H1 (cell line): ENCODE results near the gene EGLN3. TPM values are rescaled to one million over a fixed set of nuclear protein-coding genes. Genes with fewer than 3 reads are reported as not detected.

ENCODE experiments used
- CTCF ChIA-PET: fragments of 300-600 bp; sonication (Branson Sonifier 250); formaldehyde crosslinking; loops from one replicate; lab custom pipeline; 2021; ENCODE audit not compliant: partially characterized antibody; lab: Charles Lee
- POLR2A ChIA-PET: fragments of 300-600 bp; sonication (Branson Sonifier 250); formaldehyde crosslinking; loops from one replicate; lab custom pipeline; 2021; ENCODE audit warnings: inconsistent platforms; ENCODE audit not compliant: partially characterized antibody; lab: Charles Lee
- DNase-seq, 2 experiments: peaks; one replicate each; pipeline versions ENCODE4 v3.0.0 to v3.0.0-alpha.2; 2010 to 2022; ENCODE audit warnings: low spot score in 2 of 2, low read depth in 1 of 2, mixed read lengths in 1 of 2
- FAIRE-seq: peaks from 2 replicates; lab custom pipeline; 2011; peaks lifted over from hg19 to GRCh38; lab: Jason Lieb, UNC
- H2AFZ ChIP-seq: 2 replicates; pipeline ENCODE4 v1.8.1; 2012; ENCODE audit warnings: low read length, inconsistent platforms
- H2AK5ac ChIP-seq: 2 replicates; pipeline ENCODE4 v1.6.1; 2013; ENCODE audit warnings: low read depth, low read length
- H2BK120ac ChIP-seq: replicated peaks from 2 replicates; pipeline ENCODE3; 2013; ENCODE audit warnings: low read depth, low read length, inconsistent platforms
- H2BK12ac ChIP-seq: 2 replicates; pipeline ENCODE4 v1.6.1; 2013; ENCODE audit warnings: low read depth, low read length
- H2BK15ac ChIP-seq: 2 replicates; pipeline ENCODE4 v1.6.1; 2013; ENCODE audit warnings: low read length
- H2BK20ac ChIP-seq: 2 replicates; pipeline ENCODE4 v1.6.1; 2013; ENCODE audit warnings: low read length
- H2BK5ac ChIP-seq: 2 replicates; pipeline ENCODE4 v1.6.1; 2013; ENCODE audit warnings: low read depth, low read length
- H3K14ac ChIP-seq: 2 replicates; pipeline ENCODE4 v1.6.1; 2013; ENCODE audit warnings: inconsistent platforms; ENCODE audit not compliant: insufficient read length
- H3K18ac ChIP-seq: 2 replicates; pipeline ENCODE4 v1.6.1; 2013; ENCODE audit warnings: low read length; ENCODE audit errors: extremely low read depth
- H3K23ac ChIP-seq: 2 replicates; pipeline ENCODE4 v1.6.1; 2013; ENCODE audit warnings: inconsistent platforms; ENCODE audit not compliant: insufficient read length
- H3K23me2 ChIP-seq: 2 replicates; pipeline ENCODE4 v1.6.1; 2013; ENCODE audit warnings: low read depth, low read length
- H3K27ac ChIP-seq: 2 replicates; pipeline ENCODE4 v1.6.1; 2011; ENCODE audit warnings: low read depth, low read length, inconsistent platforms
- H3K27me3 ChIP-seq, 4 experiments: replicated peaks in 1 of 4; 1 replicate in 1 of 4; 2 replicates in 3 of 4; pipeline versions ENCODE4 v1.6.1 to v1.8.1; 2011 to 2013; ENCODE audit warnings: low read length in 3 of 4, mild to moderate bottlenecking in 3 of 4, inconsistent platforms in 2 of 4, mixed read lengths in 2 of 4, moderate library complexity in 1 of 4; ENCODE audit not compliant: control insufficient read depth in 3 of 4, insufficient read depth in 3 of 4; ENCODE audit errors: extremely low read depth in 1 of 4
- H3K36me3 ChIP-seq, 4 experiments: 2 replicates each; pipeline versions ENCODE4 v1.6.1 to v1.8.1; 2011 to 2013; ENCODE audit warnings: mild to moderate bottlenecking in 4 of 4, low read length in 3 of 4, moderate library complexity in 2 of 4, control low read depth in 1 of 4, inconsistent platforms in 1 of 4; ENCODE audit not compliant: insufficient read depth in 4 of 4, control insufficient read depth in 2 of 4
- H3K4ac ChIP-seq: replicated peaks from 2 replicates; pipeline ENCODE3; 2013; ENCODE audit warnings: low read length, low read depth, mixed read lengths, inconsistent platforms; ENCODE audit not compliant: insufficient read length
- H3K4me1 ChIP-seq, 4 experiments: replicated peaks in 1 of 4; 1 replicate in 1 of 4; 2 replicates in 3 of 4; pipeline versions ENCODE4 v1.6.1 to v1.8.1; 2011 to 2013; ENCODE audit warnings: low read length in 3 of 4, inconsistent platforms in 2 of 4, mixed read lengths in 1 of 4; ENCODE audit not compliant: insufficient read depth in 4 of 4, control insufficient read depth in 3 of 4
- H3K4me2 ChIP-seq, 2 experiments: 2 replicates each; pipeline versions ENCODE4 v1.6.1 to v1.8.1; 2011 to 2013; ENCODE audit warnings: low read depth in 2 of 2, low read length in 2 of 2, control low read depth in 1 of 2, inconsistent platforms in 1 of 2, mild to moderate bottlenecking in 1 of 2; ENCODE audit not compliant: insufficient read depth in 1 of 2
- H3K4me3 ChIP-seq, 4 experiments: fragments of 200-600, 300-600 bp in 1 of 4; sonication (generic), shearing (Covaris generic), sonication (Bioruptor Twin) in 1 of 4; 2 replicates each; pipeline versions ENCODE4 v1.5.1 to v1.8.1; 2011 to 2016; ENCODE audit warnings: low read length in 4 of 4, low read depth in 3 of 4, control low read depth in 2 of 4, inconsistent platforms in 2 of 4, mild to moderate bottlenecking in 2 of 4, mixed read lengths in 1 of 4, moderate library complexity in 1 of 4; ENCODE audit not compliant: insufficient read depth in 2 of 4; ENCODE audit errors: extremely low read depth in 1 of 4
- H3K56ac ChIP-seq: replicated peaks from 2 replicates; pipeline ENCODE3; 2013; ENCODE audit warnings: low read depth, mild to moderate bottlenecking, mixed read lengths, low read length, inconsistent platforms; ENCODE audit not compliant: insufficient read length
- H3K79me1 ChIP-seq: 2 replicates; pipeline ENCODE4 v1.6.1; 2013; ENCODE audit warnings: low read depth, low read length, control low read depth
- H3K79me2 ChIP-seq, 2 experiments: 2 replicates each; pipeline versions ENCODE4 v1.6.1 to v1.8.1; 2012 to 2013; ENCODE audit warnings: low read length in 2 of 2, mild to moderate bottlenecking in 2 of 2, inconsistent platforms in 1 of 2; ENCODE audit not compliant: insufficient read depth in 2 of 2, control insufficient read depth in 1 of 2
- H3K9ac ChIP-seq, 4 experiments: replicated peaks in 1 of 4; 1 replicate in 1 of 4; 2 replicates in 3 of 4; pipeline versions ENCODE4 v1.6.1 to v1.8.1; 2011 to 2013; ENCODE audit warnings: low read depth in 3 of 4, low read length in 3 of 4, control low read depth in 2 of 4, mild to moderate bottlenecking in 2 of 4, moderate library complexity in 2 of 4, inconsistent platforms in 1 of 4; ENCODE audit errors: extremely low read depth in 1 of 4
- H3K9me3 ChIP-seq, 2 experiments: 2 replicates each; pipeline versions ENCODE4 v1.6.1 to v1.8.1; 2012 to 2013; ENCODE audit warnings: mild to moderate bottlenecking in 2 of 2, moderate library complexity in 2 of 2, control low read depth in 1 of 2, inconsistent platforms in 1 of 2, low read depth in 1 of 2, low read length in 1 of 2, mixed read lengths in 1 of 2; ENCODE audit not compliant: insufficient read depth in 2 of 2
- H4K20me1 ChIP-seq, 2 experiments: replicated peaks in 1 of 2; 2 replicates each; pipeline versions ENCODE3 to v1.8.1; 2011 to 2013; ENCODE audit warnings: inconsistent platforms in 2 of 2, low read length in 2 of 2, mild to moderate bottlenecking in 1 of 2; ENCODE audit not compliant: insufficient read depth in 2 of 2, control insufficient read depth in 1 of 2
- H4K5ac ChIP-seq: 2 replicates; pipeline ENCODE4 v1.6.1; 2013; ENCODE audit warnings: low read length, low read depth, mixed read lengths, inconsistent platforms; ENCODE audit not compliant: insufficient read length
- H4K8ac ChIP-seq: 2 replicates; pipeline ENCODE4 v1.8.0; 2013; ENCODE audit warnings: mild to moderate bottlenecking, moderate library complexity, low read length, inconsistent platforms; ENCODE audit not compliant: insufficient read depth; ENCODE audit errors: extremely low read depth
- H4K91ac ChIP-seq: replicated peaks from 2 replicates; pipeline ENCODE3; 2013; ENCODE audit warnings: low read length, mixed read lengths, inconsistent platforms; ENCODE audit not compliant: insufficient read length
- ATF3 ChIP-seq: IDR thresholded peaks from 2 replicates; pipeline ENCODE4 v1.6.1; 2011; ENCODE audit warnings: low read depth, mild to moderate bottlenecking, low read length; ENCODE audit not compliant: insufficient read depth
- CBX8 ChIP-seq: fragments of 300-800, 300-1000 bp; sonication (generic); IDR thresholded peaks from 2 replicates; pipeline ENCODE4 v1.7.1; 2016; ENCODE audit warnings: low read depth, low read length, borderline replicate concordance
- CHD2 ChIP-seq: IDR thresholded peaks from 2 replicates; pipeline ENCODE4 v1.6.1; 2012; ENCODE audit warnings: low read length, improper control_type of control experiment
- CTBP2 ChIP-seq: IDR thresholded peaks from 2 replicates; pipeline ENCODE4 v1.7.0; 2011; ENCODE audit warnings: borderline replicate concordance, mild to moderate bottlenecking, moderate library complexity, mixed read lengths, low read length; ENCODE audit not compliant: insufficient read depth, insufficient read length
- JUN ChIP-seq: IDR thresholded peaks from 2 replicates; pipeline ENCODE4 v1.6.1; 2011; ENCODE audit warnings: low read depth, mild to moderate bottlenecking, improper control_type of control experiment, low read length
- KDM1A ChIP-seq: fragments of 200-600, 300-600 bp; sonication (generic); IDR thresholded peaks from 2 replicates; pipeline ENCODE4 v1.7.1; 2016; ENCODE audit warnings: mild to moderate bottlenecking, low read length, borderline replicate concordance
- NANOG ChIP-seq: IDR thresholded peaks from 2 replicates; pipeline ENCODE4 v1.6.1; 2011; ENCODE audit warnings: low read length, low read depth, mild to moderate bottlenecking, inconsistent platforms; ENCODE audit not compliant: insufficient read depth, poor library complexity, severe bottlenecking
- NRF1 ChIP-seq: IDR thresholded peaks from 2 replicates; pipeline ENCODE4 v1.6.1; 2011; ENCODE audit warnings: mild to moderate bottlenecking, low read depth, low read length, improper control_type of control experiment
- POU5F1 ChIP-seq: IDR thresholded peaks from 2 replicates; pipeline ENCODE4 v1.6.1; 2011; ENCODE audit warnings: low read depth, mild to moderate bottlenecking, low read length, moderate library complexity
- RBBP5 ChIP-seq: IDR thresholded peaks from 2 replicates; pipeline ENCODE4 v1.7.1; 2012; ENCODE audit warnings: low read depth, mild to moderate bottlenecking, inconsistent platforms, low read length, moderate library complexity, borderline replicate concordance
- SAP30 ChIP-seq: fragments of 300-600 bp; sonication (generic); IDR thresholded peaks from 2 replicates; pipeline ENCODE4 v1.7.1; 2012; ENCODE audit warnings: low read length, moderate library complexity, mild to moderate bottlenecking, inconsistent platforms; ENCODE audit not compliant: insufficient read depth, insufficient replicate concordance
- SIN3A ChIP-seq, 2 experiments: IDR thresholded peaks in 1 of 2; conservative IDR thresholded peaks in 1 of 2; 2 replicates each; pipeline ENCODE4 v1.6.1; 2011 to 2012; ENCODE audit warnings: low read length in 2 of 2, improper control_type of control experiment in 1 of 2, low read depth in 1 of 2, mild to moderate bottlenecking in 1 of 2
- TCF12 ChIP-seq: IDR thresholded peaks from 2 replicates; pipeline ENCODE4 v1.6.1; 2011; ENCODE audit warnings: low read depth, mild to moderate bottlenecking, low read length
- WGBS, 2 experiments: shearing (Covaris generic) in 1 of 2; methylation state at CpG; one replicate each; pipeline versions ENCODE4 v1.1.6 to v1.1.7; 2013 to 2015; ENCODE audit warnings: low lambda C conversion rate in 2 of 2, mixed read lengths in 2 of 2, inconsistent platforms in 1 of 2, low coverage in 1 of 2, missing lambda C conversion rate in 1 of 2; ENCODE audit not compliant: insufficient replicate concordance in 2 of 2, insufficient coverage in 1 of 2, insufficient read length in 1 of 2; ENCODE audit errors: extremely low coverage in 1 of 2, missing lambda C conversion rate in 1 of 2; 5-methylcytosine and 5-hydroxymethylcytosine counted together
- polyA plus RNA-seq, 7 experiments: library from polyadenylated mRNA; depleted of rRNA in 3 of 7; stranded (reverse) in 5 of 7; unstranded in 2 of 7; fragments of >200 nt in 5 of 7; fragments of 200-250 nt in 2 of 7; gene quantifications; 1 replicate in 5 of 7; 2 replicates in 1 of 7; 4 replicates in 1 of 7; pipeline versions ENCODE4 v1.2.1 to v1.2.3, GENCODE V29; 2011 to 2013; ENCODE audit warnings: missing spikeins in 2 of 7, mixed read lengths in 2 of 7
- total RNA-seq: library from RNA; stranded (reverse); fragmentation: NEBNext Ultra II Directional; extraction: Animal tissue kit (Norgen Biotek cat#: 25700); gene quantifications from 2 replicates; pipeline ENCODE4 v1.2.1, GENCODE V29; 2021

Gene EGLN3
- total and polyA plus RNA-seq, 2 of the 8 experiments (the other 6 are each of a cell fraction or from before 2014, with no cell fraction given), result 10.6 to 27.3 TPM

DNA sequence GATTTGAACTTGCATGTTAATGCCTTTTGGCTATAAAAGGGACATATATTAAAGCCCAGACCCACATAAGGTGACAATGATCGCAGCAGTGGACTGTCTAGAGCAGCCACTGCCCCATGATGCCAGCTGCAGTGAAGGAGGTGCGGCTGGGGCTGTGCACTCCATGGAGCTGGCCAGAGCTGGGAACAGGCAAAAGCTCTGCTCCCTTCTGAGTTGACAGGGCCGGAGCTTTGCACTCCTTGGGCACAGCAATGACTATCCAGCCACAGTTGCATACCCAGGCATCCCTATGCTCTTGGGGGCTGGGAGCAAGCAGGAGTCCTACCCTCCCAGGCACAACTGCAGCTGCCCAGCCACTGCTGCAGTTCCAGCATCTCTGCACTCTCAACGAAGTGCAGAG lies 50.2 kb downstream of the EGLN3 start:
- Histone ChIP-seq H3K9me3 (no peaks in the 10 kb centered on the region), H3K9ac (no peak overlapping the region), H3K36me3 (no peaks in the 10 kb centered on the region), H2BK120ac (no peak overlapping the region), H3K4me1 (no peaks in the 10 kb centered on the region; a peak in 1 of 7 replicates), H3K18ac (no peak overlapping the region), H4K20me1 (no peaks in the 10 kb centered on the region), H2AFZ (no peak overlapping the region), H2BK12ac (no peak overlapping the region), H3K4me3 (no peak overlapping the region), H4K8ac (no peak overlapping the region), H2BK15ac (no peak overlapping the region), H3K4ac (no peak overlapping the region), H3K56ac (no peak overlapping the region), H3K14ac (no peak overlapping the region), H3K27ac (no peak overlapping the region), H3K79me2 (no peaks in the 10 kb centered on the region), H4K91ac (no peak overlapping the region), H2AK5ac (no peak overlapping the region), H4K5ac (no peak overlapping the region), H3K4me2 (no peak overlapping the region), H3K23ac (no peak overlapping the region), H2BK5ac (no peak overlapping the region), H3K23me2 (no peaks in the 10 kb centered on the region), H2BK20ac (no peak overlapping the region), H3K79me1 (no peaks in the 10 kb centered on the region), H3K27me3 (no peaks in the 10 kb centered on the region)
- 93% methylated on average over 3 of the region's 4 CpGs; no CpG with 5 or more reads in 1 of the 2 experiments for WGBS, 2 experiments
- CTCF ChIA-PET, result interaction anchor here (0.9 to 2.5 kb wide), 4 partner anchors 10 to 80 kb away, joined by 3 to 12 read pairs (median 6); no protein-coding TSS in a partner anchor
- POLR2A ChIA-PET, result interaction anchor here (0.9 to 1.1 kb wide), 2 partner anchors 37 to 50 kb away, joined by 3 to 4 read pairs; partner anchors contain the start of gene EGLN3
- DNase-seq (no peak), FAIRE-seq (no peak)
- TF ChIP-seq CTBP2, result no peak
- no peak for TF ChIP-seq JUN
- no peak for TF ChIP-seq SAP30
- no peak for TF ChIP-seq CHD2
- no peak for TF ChIP-seq POU5F1
- TF ChIP-seq NRF1, result no peak
- TF ChIP-seq RBBP5, result no peak
- TF ChIP-seq SIN3A (conservative IDR thresholded peaks at IDR 0.05 in 1 of 2, IDR thresholded peaks at IDR 0.05 in 1 of 2; ENCODE audit: low read depth in 1 of 2, low read length in 2 of 2), result no peak
- TF ChIP-seq TCF12, result no peak
- TF ChIP-seq ATF3, result no peak
- TF ChIP-seq NANOG, result no peak
- TF ChIP-seq CBX8, result no peak
- TF ChIP-seq KDM1A, result no peak
